Measurements from ENCODE around the gene COL11A2.

DNA sequence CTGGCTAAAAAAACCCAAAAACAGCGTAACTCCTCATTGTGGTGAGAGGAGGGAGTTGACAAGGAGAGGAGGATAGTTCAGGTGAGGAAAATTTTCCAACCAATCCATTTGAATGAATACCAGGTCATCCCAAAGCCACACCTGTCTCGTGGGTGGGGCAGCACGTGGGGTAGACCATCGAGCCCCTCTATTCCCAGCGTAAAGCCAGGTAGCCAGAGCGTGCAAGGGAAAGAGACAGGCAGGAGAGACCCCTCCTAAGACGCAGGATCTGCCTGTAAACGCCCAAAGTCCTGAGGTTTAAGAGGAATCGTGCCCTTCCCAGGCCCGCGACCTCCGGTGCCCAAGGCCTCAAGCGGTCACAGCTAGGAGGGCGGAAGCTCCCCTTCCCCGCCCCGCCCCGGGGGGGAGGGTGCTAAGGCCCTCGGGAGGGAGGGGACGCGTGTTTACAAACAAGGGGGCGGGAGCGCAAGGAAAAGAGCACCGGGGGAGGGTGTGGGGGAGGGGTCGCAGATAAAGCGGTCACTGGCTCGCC is 7.5 kb upstream of the COL11A2 start:
- TF ChIP-seq ATF3 (IDR thresholded peaks at IDR 0.05) = no peak
- no peak for TF ChIP-seq CTCF (IDR thresholded peaks at IDR 0.05 in 2 of 3, conservative IDR thresholded peaks at IDR 0.05 in 1 of 3; ENCODE audit: borderline replicate concordance in 1 of 3, insufficient read depth in 1 of 3, low read depth in 2 of 3, low read length in 2 of 3)
- peak; percentile 47 for TF ChIP-seq POLR2AphosphoS5 (IDR thresholded peaks at IDR 0.05; ENCODE audit: low read depth, low read length)
